HepG2 (cell line): ENCODE data around the gene PGK1. TPM values are rescaled to one million over a fixed set of nuclear protein-coding genes. Genes with fewer than 3 reads are reported as not detected.

Source experiments
- ATF4 ChIP-seq, 2 experiments: fragments of 450-650 bp in 1 of 2; sonication (generic) in 1 of 2; formaldehyde crosslinking; IDR thresholded peaks; 2 replicates each; pipeline versions ENCODE4 v1.5.0 to v1.8.0; 2020 to 2022; ENCODE audit warnings: mild to moderate bottlenecking in 1 of 2, missing genetic modification reagents in 1 of 2
- CREM ChIP-seq, 2 experiments: sonication (generic) in 1 of 2; formaldehyde crosslinking in 1 of 2; IDR thresholded peaks; 2 replicates each; pipeline versions ENCODE4 v1.4.0 to v1.6.1; 2016 to 2020; ENCODE audit warnings: antibody characterized with exemption in 1 of 2, mild to moderate bottlenecking in 1 of 2, missing genetic modification reagents in 1 of 2
- ESRRA ChIP-seq: sonication (generic); formaldehyde crosslinking; IDR thresholded peaks from 2 replicates; pipeline ENCODE4 v1.5.1; 2020; ENCODE audit warnings: mild to moderate bottlenecking, low read depth, missing genetic modification reagents
- ETV5 ChIP-seq: IDR thresholded peaks from 2 replicates; pipeline ENCODE4 v1.6.1; 2018; ENCODE audit warnings: missing biosample characterization, missing genetic modification reagents, inconsistent platforms, borderline replicate concordance
- FOSL2 ChIP-seq: sonication (generic); formaldehyde crosslinking; IDR thresholded peaks from 2 replicates; pipeline ENCODE4 v1.4.0; 2020; ENCODE audit warnings: missing genetic modification reagents
- IKZF5 ChIP-seq: IDR thresholded peaks from 2 replicates; pipeline ENCODE4 v1.6.1; 2018; ENCODE audit warnings: missing genetic modification reagents, mild to moderate bottlenecking, missing compliant biosample characterization
- MAF1 ChIP-seq: sonication (generic); formaldehyde crosslinking; IDR thresholded peaks from 2 replicates; pipeline ENCODE4 v1.5.0; 2020; ENCODE audit warnings: missing genetic modification reagents, borderline replicate concordance
- MXI1 ChIP-seq: IDR thresholded peaks from 3 replicates; pipeline ENCODE4 v1.6.1; 2012; ENCODE audit warnings: low read depth, low read length, inconsistent platforms, borderline replicate concordance
- PLRG1 ChIP-seq: fragments of 450-650 bp; conservative IDR thresholded peaks from 2 replicates; pipeline ENCODE4 v1.6.1; 2016
- POLR2A ChIP-seq, 2 experiments: IDR thresholded peaks; 2 replicates each; pipeline ENCODE4 v1.6.1; 2011; ENCODE audit warnings: low read depth in 2 of 2, low read length in 2 of 2, mild to moderate bottlenecking in 1 of 2, moderate library complexity in 1 of 2; ENCODE audit not compliant: insufficient read depth in 1 of 2
- POLR2AphosphoS5 ChIP-seq: IDR thresholded peaks from 2 replicates; pipeline ENCODE4 v1.6.1; 2012; ENCODE audit warnings: low read depth, low read length
- RXRB ChIP-seq: IDR thresholded peaks from 2 replicates; pipeline ENCODE4 v1.6.1; 2016; ENCODE audit warnings: borderline replicate concordance, missing genetic modification reagents, missing compliant biosample characterization
- SOX13 ChIP-seq, 3 experiments: fragments of 450-650 bp in 1 of 3; sonication (generic) in 1 of 3; formaldehyde crosslinking in 1 of 3; IDR thresholded peaks in 2 of 3; conservative IDR thresholded peaks in 1 of 3; 2 replicates each; pipeline versions ENCODE4 v1.5.0 to v1.6.1; 2016 to 2020; ENCODE audit warnings: antibody characterized with exemption in 1 of 3, mild to moderate bottlenecking in 1 of 3, missing compliant biosample characterization in 1 of 3, missing genetic modification reagents in 1 of 3, moderate library complexity in 1 of 3
- TBL1XR1 ChIP-seq: fragments of 150-350 bp; IDR thresholded peaks from 2 replicates; pipeline ENCODE4 v1.6.1; 2014; ENCODE audit warnings: borderline replicate concordance, low read length; ENCODE audit not compliant: partially characterized antibody
- ZFP90 ChIP-seq: sonication (generic); formaldehyde crosslinking; IDR thresholded peaks from 2 replicates; pipeline ENCODE4 v1.8.0; 2022; ENCODE audit warnings: missing genetic modification reagents, mild to moderate bottlenecking, inconsistent platforms, borderline replicate concordance
- ZNF12 ChIP-seq: sonication (generic); formaldehyde crosslinking; IDR thresholded peaks from 2 replicates; pipeline ENCODE4 v1.5.0; 2020; ENCODE audit warnings: missing genetic modification reagents
- ZNF18 ChIP-seq: sonication (generic); formaldehyde crosslinking; IDR thresholded peaks from 2 replicates; pipeline ENCODE4 v1.8.0; 2022; ENCODE audit warnings: mild to moderate bottlenecking, missing genetic modification reagents; ENCODE audit not compliant: insufficient replicate concordance
- ZNF414 ChIP-seq: sonication (generic); formaldehyde crosslinking; IDR thresholded peaks from 2 replicates; pipeline ENCODE4 v1.5.0; 2020; ENCODE audit warnings: missing genetic modification reagents
- ZNF567 ChIP-seq: sonication (generic); formaldehyde crosslinking; IDR thresholded peaks from 2 replicates; pipeline ENCODE4 v1.8.1; 2023; ENCODE audit warnings: mild to moderate bottlenecking, missing genetic modification reagents, borderline replicate concordance
- ZNF614 ChIP-seq: IDR thresholded peaks from 2 replicates; pipeline ENCODE4 v1.6.1; 2018; ENCODE audit warnings: missing biosample characterization, missing genetic modification reagents, inconsistent platforms, borderline replicate concordance
- ZNF816 ChIP-seq: sonication (generic); formaldehyde crosslinking; IDR thresholded peaks from 2 replicates; pipeline ENCODE4 v1.8.0; 2022; ENCODE audit warnings: missing genetic modification reagents, mild to moderate bottlenecking, borderline replicate concordance
- polyA plus RNA-seq, 8 experiments: library from polyadenylated mRNA; depleted of rRNA in 3 of 8; stranded (reverse) in 7 of 8; unstranded in 1 of 8; fragments of >200 nt; fragmentation: Illumina TruSeq in 4 of 8; extraction: Trizol in 4 of 8; gene quantifications; 2 replicates each; pipeline versions ENCODE4 v1.2.1 to v1.2.3, GENCODE V29; 2011 to 2016; ENCODE audit warnings: low read depth in 4 of 8, missing spikeins in 1 of 8, mixed read lengths in 1 of 8; ENCODE audit not compliant: insufficient read depth in 1 of 8
- total RNA-seq, 5 experiments: library from RNA; depleted of rRNA; stranded (reverse); fragments of >200 nt; fragmentation: Illumina TruSeq; extraction: Trizol; gene quantifications; 2 replicates each; pipeline ENCODE4 v1.2.3, GENCODE V29; 2016; ENCODE audit warnings: low read depth in 1 of 5

The PGK1 gene
- total and polyA plus RNA-seq, 2 of the 13 experiments (the other 11 are each of a cell fraction or from before 2014, with no cell fraction given): 325 to 1,274 TPM

- TF ChIP-seq TBL1XR1 (no peak), SOX13 (IDR thresholded peaks at IDR 0.05) (no peak), SOX13 (CRISPR knock-in tag; conservative IDR thresholded peaks at IDR 0.05 in 1 of 2, IDR thresholded peaks at IDR 0.05 in 1 of 2) (peak in 1 of 2 experiments; percentile 39; a peak in 1 of 4 replicates), IKZF5 (CRISPR knock-in tag) (peak; percentile 22; the same call in 1 of the 2 replicates), ZNF414 (CRISPR knock-in tag) (no peak), CREM (IDR thresholded peaks at IDR 0.05) (peak; percentile 40; the same call in 1 of the 2 replicates), CREM (CRISPR knock-in tag; IDR thresholded peaks at IDR 0.05) (no peak), PLRG1 (no peak), ZNF12 (CRISPR knock-in tag) (0 out of 2 replicates have a peak, but pooled peaks have one; percentile 34), ETV5 (CRISPR knock-in tag) (peak; percentile 17; the same call in 1 of the 2 replicates), ATF4 (CRISPR knock-in tag; IDR thresholded peaks at IDR 0.05) (peak in 1 of 2 experiments; percentile 56; a peak in 1 of 4 replicates), FOSL2 (CRISPR knock-in tag) (peak; percentile 42; the same call in 1 of the 2 replicates), ZNF567 (CRISPR knock-in tag) (no peak), MAF1 (CRISPR knock-in tag) (no peak), POLR2A (IDR thresholded peaks at IDR 0.05; ENCODE audit: insufficient read depth in 1 of 2, low read depth in 2 of 2, low read length in 2 of 2) (peak in 1 of 2 experiments; percentile 42; a peak in 2 of 4 replicates), ZNF614 (CRISPR knock-in tag) (peak; percentile 25; the same call in 1 of the 2 replicates), ZNF18 (CRISPR knock-in tag) (no peak), ESRRA (CRISPR knock-in tag) (no peak), ZFP90 (CRISPR knock-in tag) (0 out of 2 replicates have a peak, but pooled peaks have one; percentile 19), ZNF816 (CRISPR knock-in tag) (0 out of 2 replicates have a peak, but pooled peaks have one; percentile 2), RXRB (CRISPR knock-in tag) (0 out of 2 replicates have a peak, but pooled peaks have one; percentile 18), MXI1 (peak; percentile 54; the same call in 1 of the 3 replicates), POLR2AphosphoS5 (peak; percentile 47; the same call in 1 of the 2 replicates)
Observed at GRCh38 chrX:78104447-78105176, 564 bp downstream of the PGK1 start (continued).
